K562 (cell line): ENCODE measurements around the gene CLDN7. TPM values are rescaled to one million over a fixed set of nuclear protein-coding genes. Genes with fewer than 3 reads are reported as not detected.
A peak's percentile ranks its signal among the peaks of the same experiment; 100 is the strongest.

Experiments
- ATF7 ChIP-seq: fragments of 450-650 bp; IDR thresholded peaks from 2 replicates; pipeline ENCODE4 v1.7.1; 2014; ENCODE audit warnings: mild to moderate bottlenecking, moderate library complexity
- EZH2 ChIP-seq: IDR thresholded peaks from 2 replicates; pipeline ENCODE4 v1.6.1; 2012; ENCODE audit warnings: low read depth, mild to moderate bottlenecking, inconsistent platforms, low read length, borderline replicate concordance
- FOXK2 ChIP-seq, 2 experiments: fragments of 450-650 bp; IDR thresholded peaks in 1 of 2; conservative IDR thresholded peaks in 1 of 2; 2 replicates each; pipeline ENCODE4 v1.6.1; 2016; ENCODE audit warnings: low read depth in 2 of 2, mild to moderate bottlenecking in 1 of 2
- HDAC3 ChIP-seq: fragments of 450-650 bp; IDR thresholded peaks from 2 replicates; pipeline ENCODE4 v1.6.1; 2018; ENCODE audit warnings: borderline replicate concordance, mild to moderate bottlenecking, moderate library complexity; ENCODE audit not compliant: partially characterized antibody
- HDGF ChIP-seq: fragments of 450-650 bp; IDR thresholded peaks from 2 replicates; pipeline ENCODE4 v1.6.1; 2016
- HEY1 ChIP-seq: fragments of 250-450 bp; sonication (Bioruptor Pico); IDR thresholded peaks from 2 replicates; pipeline ENCODE4 v1.5.0; 2020; ENCODE audit warnings: mild to moderate bottlenecking, moderate library complexity, borderline replicate concordance
- HLTF ChIP-seq: fragments of 450-650 bp; IDR thresholded peaks from 2 replicates; pipeline ENCODE4 v1.6.1; 2016
- ILK ChIP-seq: fragments of 450-650 bp; IDR thresholded peaks from 2 replicates; pipeline ENCODE4 v1.6.1; 2016; ENCODE audit warnings: missing genetic modification characterization, low read depth, mild to moderate bottlenecking, missing compliant biosample characterization, moderate library complexity, borderline replicate concordance
- KDM1A ChIP-seq, 2 experiments: fragments of 450-650 bp; IDR thresholded peaks; 2 replicates each; pipeline ENCODE4 v1.6.1; 2016; ENCODE audit warnings: mild to moderate bottlenecking in 2 of 2
- MAX ChIP-seq: sonication (generic); formaldehyde crosslinking; IDR thresholded peaks from 2 replicates; pipeline ENCODE4 v1.9.0; 2022; ENCODE audit warnings: mild to moderate bottlenecking, missing genetic modification reagents
- MTA2 ChIP-seq: fragments of 450-650 bp; IDR thresholded peaks from 2 replicates; pipeline ENCODE4 v1.6.1; 2016; ENCODE audit warnings: low read depth
- MXD1 ChIP-seq: fragments of 250-450 bp; sonication (Bioruptor Pico); IDR thresholded peaks from 2 replicates; pipeline ENCODE4 v1.8.0; 2021; ENCODE audit warnings: borderline replicate concordance, mild to moderate bottlenecking, moderate library complexity; ENCODE audit not compliant: poor library complexity, severe bottlenecking
- NFATC3 ChIP-seq: fragments of 450-650 bp; IDR thresholded peaks from 2 replicates; pipeline ENCODE4 v1.6.1; 2017; ENCODE audit warnings: mild to moderate bottlenecking
- POU5F1 ChIP-seq: fragments of 150-350 bp; IDR thresholded peaks from 2 replicates; pipeline ENCODE4 v1.6.1; 2014; ENCODE audit warnings: borderline replicate concordance, low read length, low read depth, mild to moderate bottlenecking; ENCODE audit not compliant: partially characterized antibody
- PPARD ChIP-seq: fragments of 250-450 bp; sonication (Bioruptor Pico); IDR thresholded peaks from 2 replicates; pipeline ENCODE4 v1.8.0; 2022; ENCODE audit warnings: inconsistent platforms, mild to moderate bottlenecking, moderate library complexity
- RFX7 ChIP-seq: fragments of 250-450 bp; sonication (Bioruptor Pico); IDR thresholded peaks from 2 replicates; pipeline ENCODE4 v1.5.1; 2021; ENCODE audit warnings: mild to moderate bottlenecking
- TAL1 ChIP-seq: fragments of 450-650 bp; IDR thresholded peaks from 2 replicates; pipeline ENCODE4 v1.6.1; 2016; ENCODE audit warnings: mild to moderate bottlenecking
- TBP ChIP-seq: optimal IDR thresholded peaks from 2 replicates; pipeline ENCODE3; 2011; ENCODE audit warnings: low read depth, low read length, improper control_type of control experiment
- ZHX1 ChIP-seq: fragments of 150-350 bp; conservative IDR thresholded peaks from 2 replicates; pipeline ENCODE4 v1.6.1; 2014; ENCODE audit warnings: low read length
- ZMIZ1 ChIP-seq, 2 experiments: fragments of 150-350 bp in 1 of 2; IDR thresholded peaks; 2 replicates each; pipeline ENCODE4 v1.6.1; 2012 to 2016; ENCODE audit warnings: low read depth in 2 of 2, low read length in 2 of 2, mild to moderate bottlenecking in 1 of 2, moderate library complexity in 1 of 2
- ZNF140 ChIP-seq: fragments of 250-450 bp; sonication (Bioruptor Pico); IDR thresholded peaks from 2 replicates; pipeline ENCODE4 v1.8.0; 2021; ENCODE audit warnings: moderate library complexity, mild to moderate bottlenecking, inconsistent platforms
- ZNF143 ChIP-seq: sonication (generic); formaldehyde crosslinking; IDR thresholded peaks from 2 replicates; pipeline ENCODE4 v1.9.0; 2022; ENCODE audit warnings: mild to moderate bottlenecking, missing genetic modification reagents
- ZNF175 ChIP-seq: fragments of 200-800 bp; sonication (Bioruptor generic); IDR thresholded peaks from 2 replicates; pipeline ENCODE4 v1.6.1; 2016; ENCODE audit warnings: low read depth, mild to moderate bottlenecking, missing genetic modification characterization, missing compliant biosample characterization
- ZNF408 ChIP-seq: fragments of 250-450 bp; sonication (Bioruptor Pico); IDR thresholded peaks from 2 replicates; pipeline ENCODE4 v1.4.0; 2020; ENCODE audit warnings: low read depth, mild to moderate bottlenecking, moderate library complexity
- polyA plus RNA-seq, 8 experiments: library from polyadenylated mRNA; depleted of rRNA in 4 of 8; stranded (reverse) in 5 of 8; unstranded in 3 of 8; fragments of >200 nt; fragmentation: Nextera tagmentation in 2 of 8; fragmentation: Illumina TruSeq in 1 of 8; extraction: Ambion mirVana in 2 of 8; extraction: Trizol in 1 of 8; gene quantifications; 2 replicates each; pipeline versions ENCODE4 v1.2.1 to v1.2.3, GENCODE V29; 2011 to 2014; ENCODE audit warnings: inconsistent platforms in 1 of 8, missing spikeins in 1 of 8
- total RNA-seq, 7 experiments: library from RNA; depleted of rRNA in 6 of 7; stranded (reverse); fragments of >200 nt in 6 of 7; fragmentation: Illumina TruSeq in 2 of 7; extraction: Trizol in 2 of 7; gene quantifications; 2 replicates each; pipeline versions ENCODE4 v1.2.1 to v1.2.3, GENCODE V29; 2011 to 2021; ENCODE audit warnings: low replicate concordance in 1 of 7

Gene CLDN7
- total and polyA plus RNA-seq, 9 of the 15 experiments (the other 6 are each of a cell fraction or from before 2014, with no cell fraction given) = 2.2 to 14.5 (median 7.6) TPM

- TF ChIP-seq ZHX1 (no peak), ILK (tag) (no peak), ATF7 (no peak), NFATC3 (no peak), POU5F1 (no peak), ZNF408 (CRISPR knock-in tag) (no peak), ZNF140 (CRISPR knock-in tag) (no peak), MXD1 (CRISPR knock-in tag) (no peak), FOXK2 (conservative IDR thresholded peaks at IDR 0.05 in 1 of 2, IDR thresholded peaks at IDR 0.05 in 1 of 2; ENCODE audit: low read depth in 2 of 2) (peak; percentile 77 to 83), TAL1 (peak; percentile 36), RFX7 (CRISPR knock-in tag) (no peak), HDGF (no peak), PPARD (CRISPR knock-in tag) (no peak), MTA2 (no peak), HLTF (no peak), ZNF175 (CRISPR knock-in tag) (0 out of 2 replicates have a peak, but pooled peaks have one; percentile 25), HEY1 (CRISPR knock-in tag) (no peak), TBP (no peak), MAX (CRISPR knock-in tag) (peak; percentile 66), EZH2 (no peak), KDM1A (IDR thresholded peaks at IDR 0.05) (no peak), ZNF143 (no peak), HDAC3 (no peak), ZMIZ1 (IDR thresholded peaks at IDR 0.05; ENCODE audit: low read depth in 2 of 2, low read length in 2 of 2) (no peak)
These were observed 20.6 kb upstream of the CLDN7 start (continued) for GRCh38 chr17:7282752-7283321.
